Small intestine (tissue), 7 donors: Measurements from ENCODE around the gene MTA3. TPM values are rescaled to one million over a fixed set of nuclear protein-coding genes. Genes with fewer than 3 reads are reported as not detected.

ENCODE experiments used
- DNase-seq, 2 donors: peaks; one replicate each; pipeline versions ENCODE4 v3.0.0 to v3.0.0-alpha.2; 2013
- FAIRE-seq: peaks from 2 replicates; lab custom pipeline; 2012; peaks lifted over from hg19 to GRCh38; lab: Jason Lieb, UNC
- H3K27ac ChIP-seq, 3 donors: one replicate each; pipeline ENCODE4 v1.5.1; 2013; ENCODE audit warnings: low read length in 2 of 3, mild to moderate bottlenecking in 2 of 3, control low read depth in 1 of 3, inconsistent platforms in 1 of 3, low read depth in 1 of 3, moderate library complexity in 1 of 3
- H3K27me3 ChIP-seq, 3 donors: one replicate each; pipeline ENCODE4 v1.6.1; 2013; ENCODE audit warnings: low read length in 3 of 3, inconsistent platforms in 1 of 3; ENCODE audit not compliant: control insufficient read depth in 3 of 3, insufficient read depth in 3 of 3
- H3K36me3 ChIP-seq, 3 donors: one replicate each; pipeline ENCODE4 v1.6.1; 2013; ENCODE audit warnings: low read length in 3 of 3, inconsistent platforms in 1 of 3, low read depth in 1 of 3, mild to moderate bottlenecking in 1 of 3, moderate library complexity in 1 of 3; ENCODE audit not compliant: control insufficient read depth in 3 of 3, insufficient read depth in 2 of 3
- H3K4me1 ChIP-seq, 3 donors: one replicate each; pipeline ENCODE4 v1.6.1; 2013; ENCODE audit warnings: low read length in 2 of 3, inconsistent platforms in 1 of 3, low read depth in 1 of 3, mild to moderate bottlenecking in 1 of 3, moderate library complexity in 1 of 3; ENCODE audit not compliant: control insufficient read depth in 3 of 3, insufficient read depth in 2 of 3
- H3K4me3 ChIP-seq, 3 donors: one replicate each; pipeline ENCODE4 v1.5.1; 2013; ENCODE audit warnings: low read length in 3 of 3, control low read depth in 1 of 3, inconsistent platforms in 1 of 3, low read depth in 1 of 3, mild to moderate bottlenecking in 1 of 3, moderate library complexity in 1 of 3
- H3K9me3 ChIP-seq, 2 donors: one replicate each; pipeline ENCODE4 v1.6.1; 2013; ENCODE audit warnings: low read depth in 1 of 2, low read length in 1 of 2; ENCODE audit not compliant: control insufficient read depth in 2 of 2, insufficient read depth in 1 of 2
- WGBS, 3 donors: extraction: QIAGEN DNeasy Blood & Tissue Kit; methylation state at CpG; one replicate each; pipeline ENCODE4 v1.1.7; 2013; 5-methylcytosine and 5-hydroxymethylcytosine counted together
- polyA plus RNA-seq, 4 donors: library from polyadenylated mRNA; stranded (reverse) in 3 of 4; unstranded in 1 of 4; fragments of 200-250 nt in 3 of 4; fragments of 120-200 nt in 1 of 4; gene quantifications; one replicate each; pipeline versions ENCODE4 v1.2.1 to v1.2.3, GENCODE V29; 2013
- donor health status: healthy with polysubstance abuse.
- donor health status: control.
- donor health status: control.
- donor health status: Bipolar disorder and iron deficiency.
- donor health status: healthy.

The MTA3 gene
- polyA plus RNA-seq, 4 donors: 16.6 to 41.1 (median 27.3) TPM

DNA sequence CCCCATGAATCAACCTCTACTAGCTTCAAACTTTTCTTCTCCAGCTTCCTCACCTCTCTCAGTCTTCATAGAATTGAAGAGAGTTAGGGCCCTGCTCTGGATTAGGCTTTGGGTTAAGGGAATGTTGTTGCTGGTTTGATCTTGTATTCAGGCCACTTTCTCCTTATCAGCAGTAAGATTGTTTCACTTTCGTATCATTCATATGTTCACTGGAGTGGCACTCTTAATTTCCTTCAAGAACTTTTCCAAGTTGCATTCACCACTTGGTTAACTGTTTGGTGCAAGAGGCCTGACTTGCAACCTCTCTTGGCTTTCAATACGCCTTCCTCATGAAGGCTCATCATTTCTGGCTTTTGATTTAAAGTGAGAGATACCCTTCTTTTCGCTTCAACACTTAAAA, 172.7 kb downstream of the MTA3 start:
- WGBS, 3 donors: 53 to 76% (median 55%) methylated on average over 3 of the region's 3 CpGs
- H3K36me3 ChIP-seq: peaks cover 0 to 18% (median 7%) of the 10 kb centered on the region in 3 donors

DNA sequence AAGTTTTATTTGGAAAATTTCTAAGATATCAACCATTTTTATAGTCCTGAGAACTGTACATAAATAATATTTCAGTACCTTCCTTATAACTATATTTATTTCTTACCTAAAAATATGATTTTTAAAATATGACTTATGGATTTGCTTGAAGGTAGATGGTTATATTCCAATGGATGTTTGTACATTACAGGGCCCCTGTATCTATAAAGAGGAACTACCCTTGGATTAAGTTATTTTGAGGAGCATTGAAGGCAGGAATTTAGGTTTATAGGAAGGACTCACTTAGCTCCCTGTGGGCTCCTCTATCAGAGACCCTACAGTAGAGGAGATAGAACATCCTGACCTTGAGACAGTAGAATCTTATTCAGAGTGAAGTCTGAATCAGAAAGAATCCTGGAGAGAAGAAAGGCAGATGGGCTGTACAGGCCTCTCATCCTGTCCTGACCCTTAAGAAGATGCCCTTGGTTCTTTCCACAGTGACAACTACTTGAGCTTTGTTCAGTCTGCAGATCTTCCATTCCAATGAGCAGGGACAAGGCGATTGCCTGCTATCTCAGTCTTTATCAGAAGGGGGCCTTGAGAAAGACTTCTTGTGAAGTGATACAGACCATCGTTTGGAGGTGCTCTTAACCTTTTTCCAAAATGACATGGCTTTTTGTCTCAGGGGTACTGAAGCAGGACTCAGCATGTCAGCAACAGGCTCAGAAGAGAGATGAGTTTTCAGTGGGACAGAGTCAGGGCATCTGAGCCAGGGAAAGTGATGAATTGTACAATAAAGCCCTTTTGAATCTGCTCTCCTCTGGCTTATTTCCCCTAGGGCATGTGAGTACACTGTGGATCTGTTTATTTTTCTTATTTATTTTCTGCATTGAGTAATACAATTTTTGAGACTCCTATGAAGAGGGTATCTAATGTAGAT, 174.6 kb downstream of the MTA3 start:
- no peak for DNase-seq
- H3K4me3 ChIP-seq: no peak overlapping the region
- no peak for FAIRE-seq
- no peak overlapping the region for H3K27ac ChIP-seq
- H3K27me3 ChIP-seq: no peaks in the 10 kb centered on the region
- H3K9me3 ChIP-seq: peaks cover 0 to 5% of the 10 kb centered on the region in 2 donors
- H3K36me3 ChIP-seq: peaks cover 0 to 12% (median 2%) of the 10 kb centered on the region in 3 donors
- no peaks in the 10 kb centered on the region for H3K4me1 ChIP-seq
- WGBS, 3 donors: 73 to 75% (median 75%) methylated on average over 2 of the region's 2 CpGs

More for the DNA sequence above, 172.7 kb downstream of the MTA3 start:
- no peaks in the 10 kb centered on the region for H3K27me3 ChIP-seq
- H3K4me1 ChIP-seq: no peaks in the 10 kb centered on the region
- H3K27ac ChIP-seq: no peak overlapping the region
- H3K9me3 ChIP-seq: peaks cover 0 to 13% of the 10 kb centered on the region in 2 donors
- DNase-seq (peak in 1 of 2 donors; percentile 60), FAIRE-seq (no peak)
- no peak overlapping the region for H3K4me3 ChIP-seq

- no peaks in the 10 kb centered on the region for H3K4me1 ChIP-seq
- H3K27ac ChIP-seq: no peak overlapping the region
- no peak overlapping the region for H3K4me3 ChIP-seq
- WGBS, 3 donors: 86 to 100% (median 95%) methylated on average over 1 of the region's 1 CpG
- no peak for FAIRE-seq
- peaks cover 0 to 11% (median 2%) of the 10 kb centered on the region in 3 donors for H3K36me3 ChIP-seq
- DNase-seq: no peak
- no peaks in the 10 kb centered on the region for H3K27me3 ChIP-seq
- peaks cover 0 to 3% of the 10 kb centered on the region in 2 donors for H3K9me3 ChIP-seq
Measured at GRCh38 chr2:42743659-42743990, 175.2 kb downstream of the MTA3 start.

- Histone ChIP-seq H3K27me3 (no peaks in the 10 kb centered on the region), H3K4me1 (no peaks in the 10 kb centered on the region), H3K36me3 (peaks cover 0 to 13% (median 2%) of the 10 kb centered on the region in 3 donors), H3K9me3 (peaks cover 0 to 3% of the 10 kb centered on the region in 2 donors), H3K27ac (no peak overlapping the region), H3K4me3 (no peak overlapping the region)
- FAIRE-seq: no peak
- WGBS, 3 donors: 94 to 96% (median 96%) methylated on average over 3 of the region's 3 CpGs
- no peak for DNase-seq
Measured at GRCh38 chr2:42744545-42745082, 176.2 kb downstream of the MTA3 start.

GRCh38 chr2:42747422-42747821, 179.0 kb downstream of the MTA3 start:
- 94 to 100% (median 98%) methylated on average over 3 of the region's 3 CpGs for WGBS, 3 donors

DNA sequence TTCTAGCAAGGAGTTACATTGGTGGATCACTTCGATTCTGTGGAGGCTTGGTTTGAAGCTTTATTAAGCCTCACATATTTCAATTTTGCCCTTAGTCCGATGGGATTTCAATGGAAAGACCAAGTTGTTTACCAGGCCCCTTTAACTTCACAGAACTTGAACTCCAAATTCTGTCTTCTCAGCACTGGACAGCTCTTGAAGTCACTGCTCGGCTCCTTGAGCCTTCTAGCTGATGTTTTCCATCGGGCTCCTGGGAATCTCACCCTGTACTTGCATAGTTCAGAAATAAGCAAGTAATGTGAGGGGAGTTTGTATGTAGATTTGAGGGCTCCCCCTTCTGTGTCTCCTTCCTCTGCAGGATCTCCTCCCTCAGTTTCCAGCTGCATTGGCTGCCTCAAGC, 180.4 kb downstream of the MTA3 start:
- Histone ChIP-seq H3K36me3 (peaks cover 0 to 21% (median 2%) of the 10 kb centered on the region in 3 donors), H3K27me3 (no peaks in the 10 kb centered on the region), H3K4me1 (no peaks in the 10 kb centered on the region), H3K27ac (no peak overlapping the region), H3K4me3 (no peak overlapping the region), H3K9me3 (no peaks in the 10 kb centered on the region)
- DNase-seq (no peak), FAIRE-seq (no peak)
- 94 to 95% (median 95%) methylated on average over 4 of the region's 4 CpGs for WGBS, 3 donors

More at GRCh38 chr2:42747422-42747821, 179.0 kb downstream of the MTA3 start:
- FAIRE-seq: no peak
- no peak overlapping the region for H3K4me3 ChIP-seq
- no peak for DNase-seq
- H3K27ac ChIP-seq: no peak overlapping the region
- H3K36me3 ChIP-seq: peaks cover 0 to 12% (median 2%) of the 10 kb centered on the region in 3 donors
- H3K9me3 ChIP-seq: no peaks in the 10 kb centered on the region
- H3K4me1 ChIP-seq: no peaks in the 10 kb centered on the region
- H3K27me3 ChIP-seq: no peaks in the 10 kb centered on the region

GRCh38 chr2:42752314-42752713, 183.9 kb downstream of the MTA3 start:
- Histone ChIP-seq H3K27ac (no peak overlapping the region), H3K4me1 (no peaks in the 10 kb centered on the region), H3K4me3 (no peak overlapping the region), H3K9me3 (no peaks in the 10 kb centered on the region), H3K36me3 (peaks cover 0 to 32% (median 2%) of the 10 kb centered on the region in 3 donors), H3K27me3 (no peaks in the 10 kb centered on the region)
- 27 to 42% (median 32%) methylated on average over 2 of the region's 2 CpGs for WGBS, 3 donors
- FAIRE-seq (no peak), DNase-seq (no peak)

GRCh38 chr2:42752816-42753813, 184.7 kb downstream of the MTA3 start:
- no peaks in the 10 kb centered on the region for H3K27me3 ChIP-seq
- no peaks in the 10 kb centered on the region for H3K4me1 ChIP-seq
- H3K27ac ChIP-seq: no peak overlapping the region
- DNase-seq (peak in 1 of 2 donors; percentile 22), FAIRE-seq (no peak)
- no peak overlapping the region for H3K4me3 ChIP-seq
- 66 to 77% (median 73%) methylated on average over 24 of the region's 24 CpGs for WGBS, 3 donors
- peaks cover 0 to 30% (median 2%) of the 10 kb centered on the region in 3 donors for H3K36me3 ChIP-seq
- H3K9me3 ChIP-seq: no peaks in the 10 kb centered on the region
